ENCODE results near the gene THADA.

THADA gene

GRCh38 chr2:43540021-43540779, 55.6 kb downstream of the THADA start:
- TF ChIP-seq TAF1 (IDR thresholded peaks at IDR 0.05; ENCODE audit: borderline replicate concordance, insufficient read depth, low read length), result no peak
- no peak for TF ChIP-seq SIN3A (IDR thresholded peaks at IDR 0.05; ENCODE audit: borderline replicate concordance, insufficient read depth, low read length)
- TF ChIP-seq FOXP2 (optimal IDR thresholded peaks at IDR 0.05; ENCODE audit: borderline replicate concordance, extremely low read depth, extremely low read length, insufficient read depth), result no peak
- TF ChIP-seq REST (IDR thresholded peaks at IDR 0.05; ENCODE audit: insufficient read depth in 1 of 2, low read depth in 2 of 2, low read length in 2 of 2), result no peak
- TF ChIP-seq POLR2AphosphoS5 (IDR thresholded peaks at IDR 0.05; ENCODE audit: low read depth, low read length), result no peak

- TF ChIP-seq FOXP2 (optimal IDR thresholded peaks at IDR 0.05; ENCODE audit: borderline replicate concordance, extremely low read depth, extremely low read length, insufficient read depth), result no peak
- no peak for TF ChIP-seq POLR2AphosphoS5 (IDR thresholded peaks at IDR 0.05; ENCODE audit: low read depth, low read length)
- TF ChIP-seq REST (IDR thresholded peaks at IDR 0.05; ENCODE audit: insufficient read depth in 1 of 2, low read depth in 2 of 2, low read length in 2 of 2), result no peak
- no peak for TF ChIP-seq TAF1 (IDR thresholded peaks at IDR 0.05; ENCODE audit: borderline replicate concordance, insufficient read depth, low read length)
- no peak for TF ChIP-seq SIN3A (IDR thresholded peaks at IDR 0.05; ENCODE audit: borderline replicate concordance, insufficient read depth, low read length)
These were observed 56.4 kb downstream of the THADA start for GRCh38 chr2:43539436-43539835.

- no peak for TF ChIP-seq TAF1 (IDR thresholded peaks at IDR 0.05; ENCODE audit: borderline replicate concordance, insufficient read depth, low read length)
- TF ChIP-seq POLR2AphosphoS5 (IDR thresholded peaks at IDR 0.05; ENCODE audit: low read depth, low read length), result no peak
- no peak for TF ChIP-seq FOXP2 (optimal IDR thresholded peaks at IDR 0.05; ENCODE audit: borderline replicate concordance, extremely low read depth, extremely low read length, insufficient read depth)
- TF ChIP-seq REST (IDR thresholded peaks at IDR 0.05; ENCODE audit: insufficient read depth in 1 of 2, low read depth in 2 of 2, low read length in 2 of 2), result no peak
- TF ChIP-seq SIN3A (IDR thresholded peaks at IDR 0.05; ENCODE audit: borderline replicate concordance, insufficient read depth, low read length), result no peak
These were observed 57.7 kb downstream of the THADA start for GRCh38 chr2:43538034-43538670.

GRCh38 chr2:43537137-43537536, 58.7 kb downstream of the THADA start:
- no peak for TF ChIP-seq SIN3A (IDR thresholded peaks at IDR 0.05; ENCODE audit: borderline replicate concordance, insufficient read depth, low read length)
- TF ChIP-seq POLR2AphosphoS5 (IDR thresholded peaks at IDR 0.05; ENCODE audit: low read depth, low read length), result no peak
- TF ChIP-seq REST (IDR thresholded peaks at IDR 0.05; ENCODE audit: insufficient read depth in 1 of 2, low read depth in 2 of 2, low read length in 2 of 2), result no peak
- TF ChIP-seq TAF1 (IDR thresholded peaks at IDR 0.05; ENCODE audit: borderline replicate concordance, insufficient read depth, low read length), result no peak
- TF ChIP-seq FOXP2 (optimal IDR thresholded peaks at IDR 0.05; ENCODE audit: borderline replicate concordance, extremely low read depth, extremely low read length, insufficient read depth), result no peak
